ENCODE results near the gene ZNF625. TPM values are rescaled to one million over a fixed set of nuclear protein-coding genes. Genes with fewer than 3 reads are reported as not detected.

ZNF625 gene
- total RNA-seq, 3 donors from 2014 or later (not counting 1 experiment from before 2014, with no cell fraction given), result 3.1 to 7.9 (median 4.4) TPM

DNA sequence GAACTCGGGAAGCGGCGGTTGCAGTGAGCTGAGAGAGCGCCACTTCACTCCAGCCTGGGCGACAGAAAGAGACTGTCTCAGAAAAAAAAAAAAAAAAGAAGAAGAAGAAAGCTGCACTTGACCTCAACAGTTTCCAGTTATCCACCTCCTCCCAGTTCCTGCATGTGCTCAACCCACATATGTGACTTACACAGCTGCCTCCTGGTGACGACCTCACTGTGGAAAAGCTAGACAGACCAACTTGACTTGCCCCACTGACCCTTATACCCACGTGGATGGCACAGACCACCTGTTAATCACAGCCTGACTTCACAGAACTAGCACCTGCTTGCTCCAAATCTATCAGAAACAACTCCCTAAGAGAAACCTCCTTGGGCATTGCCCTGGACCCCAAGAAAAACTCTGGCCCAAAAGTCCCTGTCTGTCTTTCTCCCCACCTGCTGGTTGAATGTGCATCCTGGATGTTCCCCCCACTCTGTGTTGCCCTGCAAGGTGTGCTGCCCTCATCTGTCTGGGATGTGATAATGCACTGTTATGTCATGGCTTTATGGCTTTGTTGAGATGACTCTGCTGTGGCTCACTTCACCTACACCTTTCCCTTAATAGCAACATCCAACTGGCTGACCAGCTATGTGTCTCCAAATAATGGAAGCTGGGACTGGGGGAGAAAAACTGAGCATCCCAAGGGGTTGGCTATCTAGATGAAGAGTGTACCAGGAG is 19.2 kb downstream of the ZNF625 start:
- H3K4me1 Mint-ChIP-seq, result peaks cover 35 to 38% of the 10 kb centered on the region in 2 donors
- Histone ChIP-seq H3K27me3 (ENCODE audit: control insufficient read depth, insufficient read depth, low read length) (no peaks in the 10 kb centered on the region), H3K9me3 (ENCODE audit: control insufficient read depth, insufficient read depth, low read length) (peaks cover 11% of the 10 kb centered on the region), H3K36me3 (ENCODE audit: control insufficient read depth, insufficient read depth, low read length) (peaks cover 28% of the 10 kb centered on the region), H3K4me3 (ENCODE audit: low read length) (no peak overlapping the region), H3K27ac (ENCODE audit: low read length) (no peak overlapping the region), H3K4me1 (ENCODE audit: control insufficient read depth, insufficient read depth, low read length) (peaks cover 27% of the 10 kb centered on the region)
- peak in 1 of 2 donors; percentile 69 for DNase-seq
- H3K4me3 Mint-ChIP-seq, result peak overlapping the region; percentile 60
- H3K36me3 Mint-ChIP-seq, result peaks cover 15% of the 10 kb centered on the region
- no peaks in the 10 kb centered on the region for H3K27me3 Mint-ChIP-seq (ENCODE audit: low read depth in 2 of 2)
- ATAC-seq, result no peak
- TF ChIP-seq, protein P1, sequence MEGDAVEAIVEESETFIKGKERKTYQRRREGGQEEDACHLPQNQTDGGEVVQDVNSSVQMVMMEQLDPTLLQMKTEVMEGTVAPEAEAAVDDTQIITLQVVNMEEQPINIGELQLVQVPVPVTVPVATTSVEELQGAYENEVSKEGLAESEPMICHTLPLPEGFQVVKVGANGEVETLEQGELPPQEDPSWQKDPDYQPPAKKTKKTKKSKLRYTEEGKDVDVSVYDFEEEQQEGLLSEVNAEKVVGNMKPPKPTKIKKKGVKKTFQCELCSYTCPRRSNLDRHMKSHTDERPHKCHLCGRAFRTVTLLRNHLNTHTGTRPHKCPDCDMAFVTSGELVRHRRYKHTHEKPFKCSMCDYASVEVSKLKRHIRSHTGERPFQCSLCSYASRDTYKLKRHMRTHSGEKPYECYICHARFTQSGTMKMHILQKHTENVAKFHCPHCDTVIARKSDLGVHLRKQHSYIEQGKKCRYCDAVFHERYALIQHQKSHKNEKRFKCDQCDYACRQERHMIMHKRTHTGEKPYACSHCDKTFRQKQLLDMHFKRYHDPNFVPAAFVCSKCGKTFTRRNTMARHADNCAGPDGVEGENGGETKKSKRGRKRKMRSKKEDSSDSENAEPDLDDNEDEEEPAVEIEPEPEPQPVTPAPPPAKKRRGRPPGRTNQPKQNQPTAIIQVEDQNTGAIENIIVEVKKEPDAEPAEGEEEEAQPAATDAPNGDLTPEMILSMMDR (IDR thresholded peaks at IDR 0.05), result no peak
- WGBS (ENCODE audit: insufficient coverage), result 79% methylated on average over 7 of the region's 7 CpGs
- intact Hi-C loops (cut with micrococcal nuclease), result no loop called here
- H3K27ac Mint-ChIP-seq, result peak overlapping the region in 1 of 2 donors; percentile 80
- H3K9me3 Mint-ChIP-seq, result no peaks in the 10 kb centered on the region

DNA sequence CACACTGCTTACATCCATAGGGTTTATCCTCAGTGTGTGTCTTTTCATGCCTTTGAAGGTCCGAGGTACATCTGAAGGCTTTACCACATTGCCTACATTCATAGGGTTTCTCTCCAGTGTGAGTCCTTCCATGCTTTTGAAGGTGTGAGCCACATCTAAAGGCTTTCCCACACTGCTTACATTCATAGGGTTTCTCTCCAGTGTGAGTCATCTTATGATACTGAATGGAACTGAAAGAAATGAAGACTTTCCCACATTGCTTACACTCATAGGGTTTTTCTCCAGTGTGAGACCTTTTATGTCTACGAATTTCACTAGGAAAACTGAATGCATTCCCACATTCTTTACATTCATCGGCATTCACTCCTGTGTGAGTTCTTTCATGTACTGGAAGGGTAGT is 23.5 kb downstream of the ZNF625 start:
- intact Hi-C loops (cut with micrococcal nuclease), result no loop called here
- H3K4me3 Mint-ChIP-seq, result no peak overlapping the region
- no peak overlapping the region for H3K27ac Mint-ChIP-seq
- peaks cover 33% of the 10 kb centered on the region for H3K36me3 Mint-ChIP-seq
- peaks cover 9% of the 10 kb centered on the region in 2 donors for H3K4me1 Mint-ChIP-seq
- peaks cover 30% of the 10 kb centered on the region for H3K36me3 ChIP-seq (ENCODE audit: control insufficient read depth, insufficient read depth, low read length)
- H3K9me3 Mint-ChIP-seq, result peaks cover 3% of the 10 kb centered on the region in 2 donors
- H3K4me3 ChIP-seq (ENCODE audit: low read length), result no peak overlapping the region
- TF ChIP-seq, protein P1 (IDR thresholded peaks at IDR 0.05), result no peak
- no peak overlapping the region for H3K27ac ChIP-seq (ENCODE audit: low read length)
- no peaks in the 10 kb centered on the region for H3K27me3 Mint-ChIP-seq (ENCODE audit: low read depth in 2 of 2)
- ATAC-seq, result no peak
- H3K27me3 ChIP-seq (ENCODE audit: control insufficient read depth, insufficient read depth, low read length), result no peaks in the 10 kb centered on the region
- WGBS (ENCODE audit: insufficient coverage), result 100% methylated on average over 1 of the region's 3 CpGs
- H3K4me1 ChIP-seq (ENCODE audit: control insufficient read depth, insufficient read depth, low read length), result peaks cover 6% of the 10 kb centered on the region
- peaks cover 21% of the 10 kb centered on the region for H3K9me3 ChIP-seq (ENCODE audit: control insufficient read depth, insufficient read depth, low read length)
- no peak for DNase-seq

GRCh38 chr19:12126707-12127106 is 29.8 kb downstream of the ZNF625 start:
- H3K4me1 ChIP-seq (ENCODE audit: control insufficient read depth, insufficient read depth, low read length), result no peaks in the 10 kb centered on the region
- 67% methylated on average over 1 of the region's 2 CpGs for WGBS (ENCODE audit: insufficient coverage)
- Mint-ChIP-seq H3K9me3 (peaks cover 3% of the 10 kb centered on the region in 2 donors), H3K27me3 (ENCODE audit: low read depth in 2 of 2) (no peaks in the 10 kb centered on the region), H3K36me3 (peaks cover 12% of the 10 kb centered on the region), H3K27ac (no peak overlapping the region), H3K4me1 (no peaks in the 10 kb centered on the region), H3K4me3 (no peak overlapping the region)
- TF ChIP-seq, protein P1 (IDR thresholded peaks at IDR 0.05), result peak; percentile 31
- no peak overlapping the region for H3K4me3 ChIP-seq (ENCODE audit: low read length)
- peak in 1 of 2 donors; percentile 48 for DNase-seq
- H3K27me3 ChIP-seq (ENCODE audit: control insufficient read depth, insufficient read depth, low read length), result no peaks in the 10 kb centered on the region
- peaks cover 3% of the 10 kb centered on the region for H3K9me3 ChIP-seq (ENCODE audit: control insufficient read depth, insufficient read depth, low read length)
- no peaks in the 10 kb centered on the region for H3K36me3 ChIP-seq (ENCODE audit: control insufficient read depth, insufficient read depth, low read length)
- ATAC-seq, result peak in 1 of 3 donors; percentile 41
- no peak overlapping the region for H3K27ac ChIP-seq (ENCODE audit: low read length)
- intact Hi-C loops (cut with micrococcal nuclease), result loop anchor here (1.0 kb wide), 1 partner anchor 221 kb away; no protein-coding TSS in a partner anchor

Data from natural killer cell (primary cell).